Hypothalamus (tissue), 51 donors: ENCODE measurements around the gene NAA15.
A peak's percentile ranks its signal among the peaks of the same experiment; 100 is the strongest.
"Not testable (repeated sequence)": the region's sequence is repeated elsewhere in the genome, so short reads cannot be mapped to it uniquely, and the experiment has no call there.

Source experiments
- DNase-seq, 51 donors: peaks; one replicate each; lab custom pipeline; 2025; lab: John Stamatoyannopoulos, UW

The NAA15 gene

DNA sequence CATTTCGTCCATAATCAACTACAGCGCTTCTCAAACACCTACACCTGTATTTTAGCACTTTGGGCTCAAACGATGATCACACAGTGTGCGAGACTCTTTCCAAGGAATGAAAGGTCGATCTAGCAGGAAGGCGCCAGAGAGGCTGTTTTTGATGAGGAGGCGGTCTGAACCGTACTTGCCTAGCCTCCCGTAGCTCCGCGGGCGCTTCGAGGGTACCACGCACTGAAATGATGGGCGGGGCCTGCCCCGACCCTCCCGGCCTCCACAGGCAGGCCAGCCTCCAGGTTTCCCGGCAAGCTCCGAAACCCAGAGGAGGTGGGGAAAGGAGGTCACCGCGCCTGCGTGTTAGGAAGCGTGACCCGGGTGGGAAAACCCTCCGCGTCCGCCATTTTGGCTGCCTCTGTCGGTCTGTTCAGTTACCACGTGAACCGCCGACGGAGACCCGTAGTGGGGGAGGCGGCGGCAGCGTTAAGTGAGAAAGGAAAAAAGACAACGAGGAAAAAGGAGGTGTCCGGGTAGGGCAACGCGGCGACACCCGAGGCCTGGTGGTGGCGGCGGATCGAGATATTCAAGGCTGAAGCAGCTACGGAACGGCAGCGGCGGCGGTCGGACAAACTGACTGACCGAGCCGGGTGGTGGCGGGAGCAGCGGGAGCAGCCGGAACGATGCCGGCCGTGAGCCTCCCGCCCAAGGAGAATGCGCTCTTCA is at the start of gene NAA15:
Gene NAA15 (plus strand): TSS at position 393 of the 708 bp plus-strand sequence. CDS start 273 bp downstream, at position 666.
- peak; percentile 84 to 99 (median 96) for DNase-seq

DNA sequence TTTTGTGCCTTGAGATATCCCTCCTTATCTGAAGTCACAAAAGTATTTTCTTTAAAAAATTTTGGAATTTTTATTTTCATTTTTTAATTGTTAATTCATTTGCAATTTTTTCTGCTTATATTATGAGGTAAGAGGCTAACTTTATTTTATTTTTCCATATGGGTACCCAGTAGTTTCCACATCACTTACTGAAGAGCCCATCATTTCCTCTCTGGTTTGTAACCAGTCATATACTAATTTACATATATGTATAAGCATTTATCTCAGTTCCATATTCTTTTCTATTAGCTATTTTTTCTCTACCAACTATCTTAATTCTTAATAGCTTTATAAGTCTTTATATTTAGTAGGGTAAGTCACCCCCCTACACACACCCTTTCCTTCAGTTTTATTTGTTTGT is 48.3 kb upstream of the NAA15 start:
- no peak for DNase-seq

DNA sequence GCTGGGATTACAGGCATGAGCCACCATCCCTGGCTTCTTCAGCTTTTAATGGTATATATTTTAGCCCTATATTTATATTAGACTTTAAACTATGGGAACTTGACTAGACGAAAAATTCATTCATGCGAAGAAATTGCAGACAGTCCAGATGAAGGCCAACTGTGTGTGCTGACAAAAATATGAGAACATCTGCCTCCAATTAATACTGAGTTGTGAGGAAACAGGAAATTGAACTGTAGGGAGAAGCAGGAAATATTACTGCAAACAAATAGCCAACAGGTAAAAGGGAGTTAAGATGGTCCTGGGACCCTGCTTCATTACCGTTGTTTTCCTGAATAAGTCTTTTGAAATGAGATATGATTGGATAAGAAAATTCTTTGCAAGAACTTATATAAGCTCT is 47.6 kb upstream of the NAA15 start:
- DNase-seq = no peak

DNA sequence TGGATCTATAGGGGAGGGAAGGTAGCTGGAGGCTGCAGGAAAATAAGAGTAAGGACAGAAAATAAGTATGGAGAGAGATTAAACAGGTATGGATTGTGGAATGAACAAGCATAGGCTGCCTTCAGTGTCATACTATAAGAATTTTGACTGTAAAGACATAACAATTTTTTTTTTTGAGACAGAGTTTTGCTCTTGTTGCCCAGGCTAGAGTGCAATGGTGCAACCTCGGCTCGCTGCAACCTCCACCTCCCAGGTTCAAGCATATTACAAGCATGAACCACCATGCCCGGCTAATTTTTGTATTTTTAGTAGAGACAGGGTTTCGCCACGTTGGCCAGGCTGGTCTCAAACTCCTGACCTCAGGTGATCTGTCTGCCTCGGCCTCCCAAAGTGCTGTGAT is 45.7 kb upstream of the NAA15 start:
- not testable (repeated sequence) for DNase-seq

DNA sequence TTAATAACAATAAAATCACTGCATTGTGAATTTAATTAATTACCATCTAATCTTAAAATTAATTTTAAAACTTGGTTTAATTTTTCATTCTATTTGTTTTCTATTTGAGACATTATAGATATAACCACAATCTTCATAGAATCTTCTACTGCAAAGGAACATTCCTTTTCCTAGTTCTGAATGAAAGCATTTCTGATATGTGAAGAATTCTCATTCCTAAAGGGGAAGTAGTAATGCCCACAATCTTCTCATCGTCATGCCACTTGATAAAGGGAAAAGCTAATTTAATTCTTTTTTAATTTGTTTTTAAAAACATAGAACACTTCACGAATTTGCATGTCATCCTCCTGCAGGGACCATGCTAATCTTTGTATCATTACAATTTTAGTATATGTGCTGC is 45.0 kb upstream of the NAA15 start:
- no peak for DNase-seq

DNA sequence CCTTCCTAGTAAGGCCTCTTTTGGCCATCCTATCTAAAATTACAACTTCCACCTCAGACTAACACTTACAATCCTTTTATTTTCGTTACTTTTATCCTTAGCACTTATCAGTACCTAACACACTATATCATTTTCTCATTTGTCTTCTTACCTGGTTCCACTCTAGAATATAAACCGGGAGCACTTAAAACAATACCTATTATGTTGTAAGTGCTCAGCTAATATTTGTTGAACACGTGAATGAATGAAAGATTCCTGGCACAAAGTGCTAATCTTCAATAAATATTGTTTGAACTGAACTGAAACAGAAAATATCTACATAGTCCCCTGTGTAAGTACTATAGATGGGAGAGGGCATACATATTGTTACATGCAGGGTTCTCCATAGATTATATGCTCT is 35.7 kb upstream of the NAA15 start:
- no peak for DNase-seq

DNA sequence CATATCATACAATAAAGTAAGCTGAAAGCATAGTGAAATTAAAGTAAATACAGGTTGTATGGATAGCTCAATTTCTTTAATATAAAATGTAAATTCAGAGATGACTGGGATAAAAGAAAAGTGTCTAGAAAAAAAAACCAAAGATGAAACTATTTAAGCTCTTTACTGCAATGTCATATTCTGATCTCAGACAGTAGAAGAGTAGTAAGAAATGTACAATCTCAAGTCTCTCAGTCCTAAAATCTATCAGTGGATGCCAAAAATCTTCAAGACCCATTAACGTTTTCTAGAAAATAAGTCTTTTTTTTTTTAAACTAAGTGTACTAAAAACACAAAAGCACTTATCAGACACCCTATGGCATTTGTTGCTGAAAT is 35.1 kb upstream of the NAA15 start:
- no peak for DNase-seq

DNA sequence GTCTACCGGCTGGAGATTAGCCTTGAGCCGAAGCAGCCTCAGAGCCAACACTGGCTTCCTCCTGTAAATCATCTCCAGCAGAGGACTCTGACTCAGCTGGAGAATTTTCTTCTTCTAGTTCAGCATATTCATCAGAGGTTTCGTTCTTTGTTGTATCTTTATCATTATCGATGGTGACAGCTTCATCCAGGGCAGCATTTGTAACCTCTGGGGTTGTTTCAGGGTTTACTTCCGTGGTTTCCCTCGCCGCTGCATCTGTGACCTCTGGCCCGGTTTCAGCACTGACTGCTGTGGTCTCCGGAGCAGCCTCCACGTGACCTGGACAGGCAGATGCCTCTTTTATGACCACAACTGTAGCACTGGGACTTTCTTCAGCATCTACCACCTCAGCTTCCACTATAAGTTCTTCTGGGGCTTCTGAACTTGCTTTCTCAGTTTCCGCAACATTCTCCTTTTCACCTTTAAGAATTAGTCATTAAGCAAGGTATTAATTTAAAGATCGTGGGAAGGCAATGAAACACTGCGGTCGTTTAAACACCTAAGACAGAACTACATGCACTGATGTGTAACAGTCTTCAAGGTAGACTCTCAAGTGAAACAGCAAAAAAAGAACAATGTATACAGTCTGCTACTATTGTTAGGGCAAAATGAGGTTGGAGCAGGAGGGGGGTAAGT is 34.6 kb upstream of the NAA15 start:
- peak in 38 of 51 donors; percentile 0 to 52 (median 10) for DNase-seq

DNA sequence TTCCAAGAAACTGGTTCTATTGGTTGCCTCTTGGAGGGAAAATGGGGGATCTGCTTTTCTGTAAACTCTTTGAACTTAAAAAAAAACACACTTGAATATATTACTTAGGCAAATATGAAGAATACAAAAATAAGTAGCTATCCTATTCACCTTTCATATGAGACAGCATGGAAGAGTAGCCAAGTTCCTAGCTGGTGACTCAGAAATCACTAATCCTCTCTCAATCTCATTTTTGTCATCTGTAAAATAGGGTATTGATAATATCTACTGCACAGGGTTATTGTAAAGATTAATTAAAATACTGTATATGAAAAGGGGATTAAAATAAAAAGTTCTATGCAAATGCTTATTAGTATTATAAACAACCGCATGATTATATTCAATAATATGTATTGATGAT is 34.0 kb upstream of the NAA15 start:
- no peak for DNase-seq

DNA sequence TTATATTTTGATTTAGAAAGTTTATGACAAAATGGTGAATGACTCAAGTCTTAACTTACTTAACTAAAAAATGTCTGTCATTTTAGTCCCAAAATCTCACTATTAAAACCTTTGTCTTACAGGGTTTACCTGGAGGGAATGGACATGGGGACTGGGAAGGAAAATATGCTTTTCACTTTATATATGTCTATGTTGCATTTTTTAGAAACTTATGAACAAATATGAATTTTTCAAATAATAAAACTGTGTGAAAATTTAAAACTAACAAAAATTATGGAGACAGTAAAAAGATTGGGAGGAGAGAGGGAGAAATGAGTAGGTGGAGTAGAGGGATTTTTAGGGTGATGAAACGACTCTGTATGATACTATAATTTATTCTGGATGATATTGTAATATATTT is 27.5 kb upstream of the NAA15 start:
- no peak for DNase-seq

DNA sequence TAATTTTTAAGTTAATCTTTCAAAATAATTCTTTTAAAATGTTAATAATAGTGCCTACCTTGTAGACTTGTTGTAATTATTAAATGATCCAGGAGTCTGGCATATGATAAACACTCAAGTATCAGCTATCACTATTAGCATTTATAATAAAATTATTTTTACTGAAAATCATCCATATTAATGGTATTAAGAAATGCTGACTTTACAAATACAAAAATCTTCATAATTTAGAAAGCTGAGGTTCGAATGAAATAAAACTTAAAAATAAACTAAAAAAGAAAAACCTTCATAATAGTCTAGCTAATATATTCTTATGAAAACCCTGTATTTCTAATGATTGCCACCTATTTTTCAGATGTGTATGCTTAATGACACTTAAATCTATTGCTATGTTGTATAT is 26.5 kb upstream of the NAA15 start:
- DNase-seq = no peak

DNA sequence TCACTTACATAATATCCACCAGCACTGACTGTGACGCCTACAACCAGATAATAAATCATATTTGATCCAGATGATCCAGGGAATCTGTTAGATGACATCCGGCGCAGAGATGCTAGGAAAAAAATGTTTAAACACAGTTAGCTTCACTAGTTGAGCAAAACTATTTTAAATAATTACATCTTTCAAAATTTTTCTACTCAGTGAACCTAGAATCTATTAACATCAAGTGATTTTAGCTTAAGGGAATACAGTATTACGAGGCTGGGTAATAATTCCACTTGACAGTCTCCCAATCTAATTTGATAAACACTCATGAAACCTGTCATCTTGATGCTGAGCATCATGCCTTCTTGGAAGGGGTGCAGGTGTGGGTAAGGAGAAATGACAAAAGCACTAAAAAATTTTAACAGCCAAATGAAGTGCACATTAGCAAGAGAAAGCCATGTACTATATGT is 26.0 kb upstream of the NAA15 start:
- no peak for DNase-seq

DNA sequence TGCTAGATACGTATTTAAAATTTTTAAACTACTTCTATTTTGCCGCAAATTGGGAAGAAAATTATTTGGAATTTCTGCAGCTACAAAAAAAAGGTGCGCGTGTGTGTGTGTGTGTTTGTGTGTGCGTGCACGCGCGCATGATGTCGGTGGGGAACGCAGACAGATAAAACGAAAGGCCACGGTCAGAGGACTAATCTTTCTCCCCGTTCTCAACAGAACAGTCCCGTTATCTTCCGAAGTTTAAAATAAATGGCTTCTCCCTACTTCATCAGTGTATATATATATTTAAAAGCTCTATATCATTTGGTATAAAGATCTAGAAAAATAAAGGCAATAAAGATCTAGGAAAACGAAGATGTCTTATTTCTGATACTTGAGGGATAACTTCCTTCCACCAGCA is 22.8 kb upstream of the NAA15 start:
- no peak for DNase-seq

DNA sequence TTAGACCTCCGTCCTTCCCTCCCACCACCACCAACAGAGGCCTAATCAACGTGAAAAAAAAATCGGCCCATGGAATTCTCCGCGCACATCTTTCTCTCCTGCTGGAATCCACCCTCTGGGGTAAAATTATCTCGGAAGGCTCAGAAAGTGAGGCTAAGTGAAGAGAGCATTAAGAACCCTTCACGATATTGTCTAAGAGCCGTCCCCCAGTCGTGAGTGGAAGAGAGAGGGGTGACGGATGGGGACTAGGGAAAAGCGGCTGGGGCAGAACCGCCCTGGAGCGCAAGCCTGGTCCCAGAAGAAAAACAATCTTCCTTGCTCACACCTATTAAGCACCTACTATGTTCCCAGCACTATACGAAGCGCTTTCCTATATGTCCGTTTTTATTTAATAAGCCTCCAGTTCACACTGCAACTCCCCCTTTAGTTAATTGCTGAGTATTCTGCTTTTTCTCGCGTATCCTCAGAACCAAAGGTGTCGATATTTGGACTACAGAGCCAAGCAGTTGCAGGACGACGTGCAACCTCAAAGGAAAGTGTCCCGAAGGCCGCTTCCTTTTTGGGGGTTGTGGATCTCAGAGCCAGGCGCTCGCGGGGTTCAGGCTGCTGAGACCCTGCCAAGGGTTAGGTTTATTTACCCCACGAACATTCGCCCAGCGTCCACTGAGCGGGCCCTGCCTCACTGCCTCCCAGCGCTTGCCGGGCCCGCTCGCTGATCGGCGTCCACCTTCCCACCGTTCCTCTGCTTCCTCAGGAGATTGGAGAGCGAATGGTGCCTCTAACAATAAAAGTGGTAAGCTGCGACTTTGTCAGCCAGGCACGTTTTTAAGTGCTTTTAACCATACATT is 22.2 kb upstream of the NAA15 start:
- peak in 4 of 51 donors; percentile 0 to 5 (median 3) for DNase-seq

DNA sequence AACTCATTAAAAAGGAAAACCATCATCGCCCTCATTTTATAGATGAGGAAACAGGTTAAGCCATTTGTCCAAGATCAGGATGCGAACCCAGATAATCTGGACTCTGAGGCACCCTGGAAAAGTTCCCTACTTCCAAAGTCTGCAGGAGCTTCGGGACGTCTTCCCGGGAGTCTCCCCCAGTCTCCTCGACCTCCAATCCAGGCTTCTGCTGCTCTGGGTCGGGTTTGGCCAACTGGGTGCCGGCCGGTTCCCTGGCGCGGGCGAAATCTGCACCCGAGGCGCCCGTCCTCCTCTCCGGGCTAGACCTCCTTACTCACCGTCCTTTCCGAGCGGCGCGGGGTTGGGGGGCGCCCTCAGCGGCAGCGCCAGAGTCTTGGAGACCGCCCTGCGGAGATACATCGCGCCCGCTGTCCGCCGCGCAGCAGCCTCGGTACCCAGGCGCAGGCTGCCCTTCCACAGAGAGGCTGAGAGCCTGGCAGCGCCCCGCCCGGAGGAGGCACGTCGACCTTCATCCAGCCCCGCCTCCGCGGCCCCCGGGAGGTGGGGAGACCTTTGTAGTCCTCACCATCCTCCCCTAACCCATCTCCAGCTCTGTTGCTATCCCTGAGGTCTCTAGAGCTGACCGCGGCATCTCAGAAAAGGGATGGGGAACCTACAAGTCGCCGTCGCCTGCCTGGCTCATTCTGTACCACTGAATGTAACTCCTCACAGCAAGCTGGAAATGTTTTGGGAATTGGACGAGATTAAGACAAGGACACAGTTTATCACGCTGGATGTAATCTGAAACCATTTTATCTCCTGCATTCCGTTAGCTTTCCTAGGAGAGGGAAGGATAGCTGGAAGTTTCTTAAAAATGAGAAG is 21.3 kb upstream of the NAA15 start, which contains the start of gene MGARP:
Gene MGARP (minus strand): TSS at position 466 of the 861 bp plus-strand sequence. CDS start 67 bp downstream, at position 399.
- DNase-seq = peak in 32 of 51 donors; percentile 1 to 50 (median 16)

DNA sequence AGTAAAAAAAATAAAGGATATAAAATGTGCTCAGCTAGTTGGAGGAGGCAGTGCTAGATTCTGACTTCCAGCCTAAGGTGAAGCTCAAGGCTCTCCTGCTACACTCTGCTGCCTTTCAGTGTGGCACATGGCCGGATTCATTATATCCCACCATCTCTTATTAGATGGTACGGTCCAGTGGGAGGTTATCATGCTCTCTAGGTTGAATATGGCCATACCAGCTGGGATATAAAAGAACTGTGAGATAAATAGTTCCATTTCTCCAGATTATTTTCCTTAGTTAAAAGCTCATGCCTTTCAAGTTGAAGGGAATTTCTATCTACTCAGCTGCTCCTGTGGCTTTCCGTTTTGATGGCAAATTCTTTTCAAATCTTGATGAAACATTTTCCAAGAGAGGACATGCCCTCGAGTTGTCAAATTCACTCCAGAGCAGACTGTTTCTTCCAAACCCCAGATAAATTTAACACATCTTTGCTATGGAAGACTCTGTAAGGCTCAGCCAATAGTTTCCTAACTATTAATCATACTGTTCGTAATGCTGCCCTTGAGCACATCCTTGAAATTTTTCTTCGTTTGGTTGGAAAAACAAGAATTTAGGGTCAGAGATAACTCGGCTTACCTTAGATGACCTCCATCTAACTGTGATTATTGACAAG is 19.1 kb upstream of the NAA15 start:
- no peak for DNase-seq

DNA sequence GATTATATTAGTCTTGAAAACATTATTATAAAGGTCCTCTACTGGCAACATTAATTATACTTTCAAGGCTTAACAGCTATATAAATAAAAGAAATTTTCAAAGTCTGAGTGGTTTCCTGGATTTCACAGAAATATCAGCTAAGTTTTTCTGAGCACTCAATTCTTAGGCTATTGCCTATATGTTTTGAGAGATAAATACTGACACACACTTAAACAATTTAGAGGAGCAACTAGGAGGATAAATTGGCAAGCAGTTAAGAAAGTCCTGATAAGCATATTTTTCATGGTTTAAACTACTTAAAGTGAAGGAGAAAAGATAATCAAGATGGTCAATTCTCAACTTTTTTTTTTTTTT is 18.6 kb upstream of the NAA15 start:
- DNase-seq = no peak

DNA sequence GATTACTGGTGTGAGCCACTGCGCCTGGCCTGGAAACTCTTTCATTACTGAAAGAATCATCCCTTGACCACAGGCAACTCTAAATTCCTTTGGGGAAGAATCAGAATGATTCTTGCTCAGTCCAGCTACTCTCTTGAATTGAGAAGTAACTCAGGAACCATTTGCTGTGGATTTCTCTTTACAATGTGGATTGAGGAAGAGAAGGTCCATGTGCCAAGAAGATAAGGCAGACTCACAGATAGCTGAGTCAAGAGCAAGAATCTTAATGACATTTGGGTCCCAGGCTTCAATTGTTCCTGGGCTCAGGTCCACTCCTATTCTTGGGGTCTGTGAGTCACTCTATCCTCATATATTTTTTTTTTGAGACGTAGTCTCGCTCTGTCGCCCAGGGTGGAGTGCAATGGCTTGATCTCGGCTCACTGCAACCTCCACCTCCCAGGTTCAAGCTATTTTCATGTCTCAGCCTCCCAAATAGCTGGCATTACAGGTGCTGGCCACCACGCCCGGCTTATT is 15.1 kb upstream of the NAA15 start:
- no peak for DNase-seq

DNA sequence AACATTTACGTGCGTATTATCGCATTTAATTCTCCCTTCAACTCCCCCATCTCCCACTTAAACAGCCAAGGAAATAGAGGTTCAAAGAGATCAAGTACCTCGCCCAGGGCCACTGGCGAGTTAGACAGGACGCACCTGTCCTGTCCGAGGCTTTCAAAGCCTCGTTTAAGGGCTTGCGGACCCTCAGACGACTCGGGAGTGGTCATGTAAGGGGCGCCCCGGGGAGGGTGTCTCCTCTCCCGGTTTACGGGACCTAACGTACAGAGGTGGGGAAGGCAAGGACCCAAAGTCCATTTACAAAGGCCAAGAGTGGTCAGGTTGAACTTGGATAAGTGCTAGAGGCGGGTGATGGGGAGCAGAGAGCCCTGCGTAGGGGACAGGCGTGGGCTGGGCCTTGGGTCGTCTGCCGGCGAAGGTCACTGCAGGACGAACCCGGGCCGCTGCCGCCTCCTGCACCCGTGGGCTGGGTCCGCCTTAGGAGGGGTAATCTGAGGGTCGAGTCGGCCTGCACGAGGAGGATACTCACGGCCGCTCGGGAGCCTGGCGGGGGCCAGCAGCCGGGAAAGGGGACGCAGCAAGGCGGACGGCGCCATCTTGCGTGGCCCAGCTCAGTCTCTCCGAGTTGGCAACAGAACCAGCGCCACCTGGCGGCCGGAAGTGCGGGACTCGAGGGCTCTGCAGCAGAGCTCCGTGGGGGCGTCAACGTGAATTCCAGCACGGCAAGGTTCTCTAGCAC is 5.9 kb upstream of the NAA15 start:
- DNase-seq = peak; percentile 66 to 99 (median 91)
